HG02840 (cell line): ENCODE results near the gene ARMS2.

Experiments used
- ATAC-seq: cut with Tn5 transposase; IDR thresholded peaks from one replicate; pipeline ENCODE4 v1.9.1; 2021; ENCODE audit warnings: mild to moderate bottlenecking, moderate library complexity, moderate number of reproducible peaks; ENCODE audit not compliant: unreplicated experiment, low FRiP score

The ARMS2 gene

GRCh38 chr10:122450353-122450990 lies 4.0 kb upstream of the ARMS2 start:
- no peak for ATAC-seq

DNA sequence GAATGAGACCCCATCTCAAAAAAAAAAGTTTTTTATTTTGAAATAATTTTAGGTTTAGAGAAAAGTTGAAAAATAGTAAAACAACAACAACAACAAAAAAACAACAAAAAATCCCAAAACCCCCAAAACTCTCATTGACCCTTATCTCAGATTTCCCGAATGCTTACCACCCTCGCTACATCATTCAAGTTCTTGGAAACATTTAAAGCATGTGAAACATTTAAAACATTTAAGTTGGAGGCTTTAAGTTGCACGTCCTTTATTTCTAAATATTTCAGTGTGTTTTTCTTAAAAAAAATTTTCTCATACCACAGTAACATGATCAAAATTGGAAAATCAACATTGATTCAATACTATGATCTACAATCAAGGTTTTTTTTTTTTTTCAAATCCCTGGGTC lies 382 bp upstream of the ARMS2 start:
- ATAC-seq: no peak

DNA sequence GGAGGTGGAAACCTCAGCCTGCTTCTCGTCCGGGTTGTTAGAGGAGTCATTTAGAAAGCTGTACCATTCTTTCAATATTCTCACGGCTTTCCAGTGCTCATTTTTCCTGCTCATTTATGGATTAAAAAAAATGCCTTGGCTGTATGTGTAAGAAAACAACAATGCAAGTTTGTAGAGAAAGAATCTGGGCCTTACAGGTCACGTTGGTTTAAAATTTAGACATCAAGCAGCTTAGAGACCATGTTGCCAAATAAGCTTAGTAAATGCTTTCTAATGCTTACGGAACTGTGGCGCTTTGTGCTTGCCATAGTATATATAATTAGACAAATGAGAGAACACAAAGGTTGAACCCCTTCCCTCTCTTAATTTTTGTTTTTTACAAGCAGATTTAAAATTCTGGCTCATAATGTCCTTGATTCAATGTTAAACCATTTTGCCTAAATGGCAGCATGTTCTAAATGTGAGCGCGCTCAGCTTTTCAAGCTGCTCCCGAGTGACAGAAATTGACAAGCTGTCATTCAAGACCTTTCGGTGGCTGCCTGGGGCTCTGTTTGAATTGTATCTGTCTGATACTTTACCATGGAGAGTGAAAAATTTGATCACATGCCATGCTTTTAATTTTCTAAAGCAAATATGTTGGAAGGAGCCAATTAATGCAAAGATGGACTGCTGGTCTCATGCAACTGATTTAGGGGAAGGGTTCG lies 1.1 kb downstream of the ARMS2 start:
- no peak for ATAC-seq

DNA sequence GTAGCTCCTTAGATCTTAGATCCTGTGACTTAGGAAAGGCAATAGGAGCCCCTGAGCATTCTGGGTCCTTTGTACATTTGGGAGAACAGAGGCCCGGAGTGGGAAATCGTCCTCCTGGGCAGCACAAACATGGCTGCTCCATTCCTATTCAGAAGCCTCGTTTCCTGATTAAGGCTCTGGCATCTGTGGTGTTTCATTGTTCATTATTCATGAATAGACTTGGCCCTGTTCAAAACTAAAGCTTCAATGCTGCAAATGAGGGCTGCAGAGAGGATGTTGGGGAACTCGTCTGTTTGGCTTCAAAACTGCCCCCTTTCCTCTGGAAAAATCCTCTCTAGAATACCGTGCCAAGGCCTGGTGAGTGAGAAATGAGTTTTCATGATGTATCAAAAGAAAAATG lies 3.5 kb downstream of the ARMS2 start:
- no peak for ATAC-seq

- no peak for ATAC-seq
These were observed 4.2 kb downstream of the ARMS2 start for GRCh38 chr10:122458693-122459092.

- ATAC-seq: no peak
These were observed 5.3 kb downstream of the ARMS2 start for GRCh38 chr10:122459561-122460273.

DNA sequence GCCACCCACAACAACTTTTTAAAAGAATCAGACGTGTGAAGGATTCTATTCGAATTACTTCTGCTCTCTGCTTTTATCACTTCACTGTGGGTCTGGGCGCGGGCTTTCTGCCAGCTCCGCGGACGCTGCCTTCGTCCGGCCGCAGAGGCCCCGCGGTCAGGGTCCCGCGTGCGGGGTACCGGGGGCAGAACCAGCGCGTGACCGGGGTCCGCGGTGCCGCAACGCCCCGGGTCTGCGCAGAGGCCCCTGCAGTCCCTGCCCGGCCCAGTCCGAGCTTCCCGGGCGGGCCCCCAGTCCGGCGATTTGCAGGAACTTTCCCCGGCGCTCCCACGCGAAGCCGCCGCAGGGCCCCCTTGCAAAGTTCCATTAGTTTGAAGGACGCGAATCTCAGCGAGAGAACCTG lies 6.4 kb downstream of the ARMS2 start:
- ATAC-seq: no peak

DNA sequence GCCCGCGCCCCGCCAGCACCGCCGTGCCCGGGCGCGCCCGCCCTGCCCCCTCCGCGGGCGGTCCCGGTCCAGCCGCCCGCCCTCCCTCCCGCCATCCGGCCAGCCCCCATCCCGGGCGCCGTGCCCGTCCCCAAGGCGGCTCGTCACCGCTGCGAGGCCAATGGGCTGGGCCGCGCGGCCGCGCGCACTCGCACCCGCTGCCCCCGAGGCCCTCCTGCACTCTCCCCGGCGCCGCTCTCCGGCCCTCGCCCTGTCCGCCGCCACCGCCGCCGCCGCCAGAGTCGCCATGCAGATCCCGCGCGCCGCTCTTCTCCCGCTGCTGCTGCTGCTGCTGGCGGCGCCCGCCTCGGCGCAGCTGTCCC lies 6.9 kb downstream of the ARMS2 start, which contains the start of gene HTRA1:
TSS of gene HTRA1 (plus strand) at position 187 of the 362 bp plus-strand sequence. CDS start at position 287, 100 bp downstream.
- ATAC-seq: no peak

GRCh38 chr10:122461729-122462532 lies 7.5 kb downstream of the ARMS2 start:
- ATAC-seq: no peak

DNA sequence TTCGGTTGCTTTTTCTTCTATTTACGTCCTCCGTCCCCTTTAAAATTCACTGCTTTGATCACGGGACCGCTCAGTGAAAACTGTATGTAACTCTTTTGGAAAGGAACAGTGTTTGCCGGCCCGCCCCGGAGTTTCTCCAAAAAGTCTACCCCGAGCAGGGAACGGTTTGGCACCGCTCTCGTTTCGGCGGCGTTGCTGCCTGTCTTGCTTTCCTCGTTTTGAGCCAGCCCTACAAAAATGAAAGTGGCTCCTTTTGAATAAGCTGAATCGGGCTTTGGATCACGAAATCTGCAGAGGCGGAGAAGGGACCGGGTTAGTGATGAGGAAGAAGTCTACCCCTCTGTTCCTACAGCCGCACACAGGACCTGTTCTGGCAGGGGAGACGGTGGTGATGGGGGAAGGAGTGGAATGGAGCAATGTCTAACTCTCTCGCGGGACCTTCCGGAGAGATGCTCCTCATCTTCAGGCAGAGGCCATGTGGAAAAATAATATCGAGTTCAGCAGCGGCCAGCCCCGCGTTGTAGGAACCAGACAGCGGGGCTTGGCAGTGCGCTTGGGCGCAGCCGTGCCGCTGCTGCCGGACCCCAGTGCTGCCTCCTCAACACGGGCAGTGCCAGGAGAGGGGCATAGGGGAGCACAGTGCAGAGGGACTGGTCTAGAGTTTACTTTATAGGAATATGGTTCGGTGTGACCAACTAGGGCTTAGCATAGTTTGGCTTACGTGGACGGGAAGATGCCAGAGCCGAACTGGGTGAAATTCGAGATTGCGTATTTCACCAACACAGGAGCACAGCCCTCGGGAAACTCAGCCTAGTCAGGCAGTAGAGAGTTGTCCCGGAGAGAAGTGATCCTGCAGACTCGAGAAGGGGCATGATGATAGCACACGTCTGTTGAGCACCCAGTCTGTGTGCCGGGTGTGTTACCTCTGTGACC lies 8.3 kb downstream of the ARMS2 start:
- ATAC-seq: no peak

DNA sequence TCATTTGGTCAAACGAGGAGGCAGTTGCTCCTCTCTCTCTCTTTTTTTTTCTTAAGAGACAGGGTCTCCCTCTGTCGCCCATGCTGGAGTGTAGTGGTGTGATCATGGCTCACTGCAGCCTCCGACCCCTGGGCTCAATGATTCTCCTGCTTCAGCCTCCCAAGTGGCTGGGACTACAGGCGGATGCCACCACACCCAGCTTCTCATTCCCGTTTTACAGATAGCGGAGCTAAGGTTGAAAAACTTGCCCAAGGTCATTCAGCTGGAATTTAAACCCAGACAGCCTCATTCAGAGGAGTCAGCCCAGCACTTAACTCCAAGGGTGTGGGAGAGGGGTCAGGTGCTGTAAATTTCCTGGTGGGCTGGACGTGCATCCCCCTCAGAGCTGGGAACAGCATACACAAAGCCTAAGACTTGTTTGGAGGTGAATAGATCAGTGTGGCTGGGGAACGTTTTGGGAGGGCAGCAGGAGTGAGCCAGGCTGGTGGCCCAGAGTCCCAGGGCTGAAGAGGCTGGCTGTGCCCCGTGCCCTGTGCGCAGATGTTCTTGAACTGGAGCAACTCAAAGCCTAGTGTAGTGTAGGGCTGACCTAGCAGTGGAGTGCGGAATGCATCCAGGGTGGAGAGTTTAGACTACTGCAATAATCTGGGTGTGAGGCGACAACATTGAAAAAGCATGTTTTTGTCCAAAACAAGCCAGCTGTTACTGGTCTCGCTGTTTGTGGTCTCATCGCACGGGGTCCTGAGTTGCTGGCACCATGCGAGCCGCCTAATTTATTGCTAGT lies 9.2 kb downstream of the ARMS2 start:
- no peak for ATAC-seq

DNA sequence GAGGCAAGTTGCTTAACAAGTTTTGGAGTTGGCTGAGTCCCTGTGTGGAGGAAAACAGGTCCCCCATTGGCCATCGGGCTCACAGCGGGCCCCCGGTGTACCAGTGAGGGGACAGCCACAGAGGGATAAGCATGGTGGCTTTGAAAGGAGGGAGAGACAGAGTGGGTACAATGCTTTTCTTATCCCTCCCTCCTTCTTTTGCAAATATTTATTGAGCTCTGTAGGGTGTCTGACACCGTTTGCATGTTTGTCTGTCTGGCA lies 9.7 kb downstream of the ARMS2 start:
- no peak for ATAC-seq

DNA sequence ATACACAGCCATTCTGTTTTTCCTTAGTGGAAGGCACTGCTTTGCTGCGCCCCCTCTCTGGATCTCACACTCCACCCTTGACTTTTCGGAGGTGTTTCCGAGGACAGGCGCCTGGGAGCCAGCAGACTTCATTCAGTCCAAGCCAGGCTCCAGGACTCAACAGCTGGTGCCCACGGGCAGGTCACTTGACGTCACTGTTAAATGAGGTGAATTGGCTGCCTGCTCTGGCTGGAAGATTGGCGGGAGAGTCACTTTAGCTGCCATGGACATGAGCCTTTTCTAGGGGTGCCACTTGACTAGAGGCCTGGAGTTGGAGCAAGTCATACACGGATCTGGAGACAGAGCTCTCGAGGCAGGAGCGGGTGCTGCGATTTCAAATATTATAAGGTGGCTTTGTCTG lies 10.1 kb downstream of the ARMS2 start:
- no peak for ATAC-seq

DNA sequence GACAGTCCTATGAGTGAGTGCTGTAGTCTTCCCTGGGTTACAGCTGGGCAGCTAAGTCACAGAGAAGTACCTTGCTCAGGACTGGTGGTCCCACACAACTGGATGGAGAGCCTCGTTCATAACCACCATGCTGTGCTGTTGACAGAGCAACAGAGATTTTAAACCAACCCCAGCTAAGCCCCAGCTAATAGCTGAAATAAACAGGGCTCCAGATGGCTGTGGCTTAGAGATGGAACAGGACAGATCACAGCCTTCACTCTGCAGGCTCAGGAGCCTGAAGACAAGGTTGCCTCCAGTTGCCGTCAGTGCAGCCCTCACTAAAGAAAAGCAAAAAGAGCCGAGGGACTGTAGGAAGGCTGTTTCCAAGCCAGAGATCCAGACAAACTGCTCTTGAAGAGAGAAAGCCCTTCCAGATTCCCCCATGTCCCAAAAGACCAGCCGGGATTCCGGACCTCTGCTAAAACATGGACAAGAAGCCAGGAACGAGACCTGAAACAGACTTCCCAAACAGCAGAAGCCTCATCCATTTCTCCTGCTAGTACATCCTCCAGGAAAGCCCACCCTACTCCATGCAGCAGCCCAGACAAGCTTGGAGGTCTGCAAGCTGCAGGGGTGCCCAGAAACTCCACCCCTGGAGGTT lies 11.1 kb downstream of the ARMS2 start:
- no peak for ATAC-seq

- ATAC-seq: no peak
These were observed 12.5 kb downstream of the ARMS2 start for GRCh38 chr10:122466951-122467381.

DNA sequence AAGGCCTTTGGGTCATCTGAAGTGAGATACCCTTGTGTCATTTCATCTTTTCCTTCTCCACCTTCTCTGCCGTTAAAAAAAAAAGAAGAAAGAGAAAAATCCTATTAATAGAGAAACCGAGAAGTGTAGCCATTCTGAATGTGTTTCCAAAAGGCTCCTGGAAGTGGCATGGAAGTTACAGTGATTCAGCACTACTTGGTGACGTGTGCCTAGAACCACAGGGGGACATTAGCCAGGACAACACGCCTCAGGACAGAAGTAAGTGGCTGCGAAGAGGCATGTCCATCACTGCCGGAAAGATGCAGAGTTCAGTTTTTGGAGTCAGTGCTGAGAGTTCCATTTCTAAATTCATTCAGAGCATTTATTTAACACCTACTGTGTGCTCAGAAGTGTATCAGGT lies 13.2 kb downstream of the ARMS2 start:
- ATAC-seq: no peak

DNA sequence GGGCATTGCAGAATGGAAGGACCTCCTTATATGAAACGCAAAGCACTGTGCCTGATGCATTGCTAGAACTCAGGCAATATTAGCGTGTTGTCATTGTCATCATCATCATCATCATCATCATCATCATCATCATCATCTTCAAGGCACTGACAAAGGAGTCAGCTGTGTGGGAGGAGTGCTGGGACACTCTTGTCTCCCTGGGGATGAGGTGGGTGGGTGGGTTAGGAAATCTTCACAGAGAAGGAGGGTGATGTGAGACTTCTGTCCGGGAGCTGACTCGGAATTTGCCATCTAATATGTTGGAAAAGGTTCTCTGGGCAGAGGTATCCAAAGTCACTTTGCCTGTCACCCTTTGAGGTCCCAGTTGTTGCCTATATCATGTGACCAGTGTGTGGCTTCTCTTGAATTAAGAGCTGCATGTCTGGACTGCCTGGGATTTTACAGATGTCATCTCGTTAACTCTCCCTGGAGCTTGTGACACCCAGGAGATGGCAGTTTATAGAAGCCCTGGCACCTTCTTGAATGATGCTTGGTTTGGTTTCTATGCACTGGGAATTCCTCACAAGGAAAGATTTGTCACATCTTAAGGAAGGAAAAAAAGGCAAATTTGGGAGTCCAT lies 14.0 kb downstream of the ARMS2 start:
- ATAC-seq: no peak
